ENCODE results near the gene SNPH. TPM values are rescaled to one million over a fixed set of nuclear protein-coding genes. Genes with fewer than 3 reads are reported as not detected.
A peak's percentile ranks its signal among the peaks of the same experiment; 100 is the strongest.

SNPH gene
- total and polyA plus RNA-seq, 7 experiments from 2014 or later, result 6.0 to 43.4 (median 16.7) TPM

DNA sequence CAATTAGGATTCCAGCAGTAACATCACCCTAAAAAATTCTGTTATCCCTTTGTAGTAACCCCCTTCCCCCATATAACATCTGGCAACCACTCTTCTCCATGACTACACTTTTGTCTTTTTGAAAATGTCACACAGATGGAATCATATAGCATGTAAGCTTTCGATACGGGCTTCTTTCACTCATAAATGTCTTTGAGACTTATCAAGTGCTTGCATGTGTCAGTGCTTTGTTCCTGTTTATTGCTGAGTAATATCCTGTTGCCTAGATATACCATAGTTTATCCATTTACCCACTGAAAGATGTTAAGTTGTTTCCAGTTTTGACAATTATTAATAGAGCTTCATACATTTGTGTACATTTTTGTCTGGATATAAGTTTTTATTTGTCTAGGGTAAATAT, 10.4 kb upstream of the SNPH start:
- Mint-ChIP-seq H3K27ac (no peak overlapping the region), H3K27me3 (peaks cover 0 to 35% (median under 1%) of the 10 kb centered on the region in 5 donors), H3K4me3 (no peak overlapping the region), H3K36me3 (peaks cover 0 to 4% (median 0%) of the 10 kb centered on the region in 5 donors), H3K9me3 (peaks cover 0 to 5% (median 2%) of the 10 kb centered on the region in 11 donors), H3K4me1 (peaks cover 8 to 20% (median 15%) of the 10 kb centered on the region in 7 donors)
- ChIA-PET POLR2A (interaction anchor here (0.8 to 2.5 kb wide), 2 partner anchors 8 to 14 kb away, joined by 3 to 8 read pairs; no protein-coding TSS in a partner anchor), CTCF (interaction anchor here (1.4 kb wide), 1 partner anchor 26 kb away, joined by 5 read pairs; no protein-coding TSS in a partner anchor)
- Histone ChIP-seq H3K27ac (ENCODE audit: low read depth, low read length) (no peak overlapping the region), H3K36me3 (ENCODE audit: control insufficient read depth in 2 of 3, insufficient read depth in 3 of 3, low read length in 3 of 3) (no peaks in the 10 kb centered on the region), H3K4me3 (ENCODE audit: low read length) (no peak overlapping the region), H3K27me3 (ENCODE audit: control insufficient read depth in 2 of 2, insufficient read depth in 2 of 2, low read length in 2 of 2) (peaks cover 0 to 8% of the 10 kb centered on the region in 2 donors), H3K9me3 (ENCODE audit: control insufficient read depth in 2 of 3, low read length in 3 of 3) (no peaks in the 10 kb centered on the region), H3K4me1 (ENCODE audit: control insufficient read depth in 2 of 2, insufficient read depth in 2 of 2, low read length in 2 of 2) (no peaks in the 10 kb centered on the region)
- ATAC-seq (no peak), DNase-seq (no peak)
- intact Hi-C loops (cut with micrococcal nuclease), result no loop called here

DNA sequence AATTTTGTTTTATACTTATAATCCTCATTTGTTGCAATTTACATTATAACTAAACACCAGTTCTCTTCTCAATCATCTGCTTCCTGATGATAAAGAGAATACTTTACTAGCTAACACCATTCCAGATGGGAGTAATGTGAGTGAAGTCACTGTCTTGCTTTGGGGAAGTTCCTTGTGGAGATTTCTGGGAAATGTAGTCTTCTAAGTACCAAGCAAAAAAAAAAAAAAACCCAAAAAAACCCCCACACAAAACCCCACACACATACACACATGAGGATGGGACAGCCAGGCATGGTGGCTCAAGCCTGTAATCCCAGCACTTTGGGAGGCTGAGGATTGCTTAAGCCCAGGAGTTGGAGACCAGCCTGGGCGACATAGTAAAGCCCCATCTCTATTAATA, 2.2 kb upstream of the SNPH start:
- DNase-seq, result no peak
- Mint-ChIP-seq H3K9me3 (peaks cover 0 to 9% (median 1%) of the 10 kb centered on the region in 11 donors), H3K27ac (peak overlapping the region in 8 of 9 donors; percentile 86 to 100 (median 96)), H3K4me3 (peak overlapping the region in 9 of 10 donors; percentile 56 to 95 (median 79)), H3K4me1 (peaks cover 22 to 62% (median 58%) of the 10 kb centered on the region in 7 donors), H3K36me3 (peaks cover 0 to 10% (median 3%) of the 10 kb centered on the region in 5 donors), H3K27me3 (peaks cover 0 to 9% (median 4%) of the 10 kb centered on the region in 5 donors)
- ChIA-PET POLR2A (interaction anchor here (0.9 to 6.0 kb wide), 5 partner anchors 9 to 38 kb away, joined by 3 to 74 read pairs (median 9); partner anchors contain the start of gene RAD21L1), CTCF (interaction anchor here (0.7 kb wide), 1 partner anchor 414 kb away, joined by 3 read pairs; no protein-coding TSS in a partner anchor)
- H3K9me3 ChIP-seq (ENCODE audit: control insufficient read depth in 2 of 3, low read length in 3 of 3), result no peaks in the 10 kb centered on the region
- no peaks in the 10 kb centered on the region for H3K27me3 ChIP-seq (ENCODE audit: control insufficient read depth in 2 of 2, insufficient read depth in 2 of 2, low read length in 2 of 2)
- H3K27ac ChIP-seq (ENCODE audit: low read depth, low read length), result peak overlapping the region; percentile 88
- H3K36me3 ChIP-seq (ENCODE audit: control insufficient read depth in 2 of 3, insufficient read depth in 3 of 3, low read length in 3 of 3), result peaks cover 0 to 4% (median 0%) of the 10 kb centered on the region in 3 experiments
- peaks cover 9 to 49% of the 10 kb centered on the region in 2 donors for H3K4me1 ChIP-seq (ENCODE audit: control insufficient read depth in 2 of 2, insufficient read depth in 2 of 2, low read length in 2 of 2)
- H3K4me3 ChIP-seq (ENCODE audit: low read length), result peak overlapping the region; percentile 13
- no peak for ATAC-seq
- intact Hi-C loops (cut with micrococcal nuclease), result no loop called here

DNA sequence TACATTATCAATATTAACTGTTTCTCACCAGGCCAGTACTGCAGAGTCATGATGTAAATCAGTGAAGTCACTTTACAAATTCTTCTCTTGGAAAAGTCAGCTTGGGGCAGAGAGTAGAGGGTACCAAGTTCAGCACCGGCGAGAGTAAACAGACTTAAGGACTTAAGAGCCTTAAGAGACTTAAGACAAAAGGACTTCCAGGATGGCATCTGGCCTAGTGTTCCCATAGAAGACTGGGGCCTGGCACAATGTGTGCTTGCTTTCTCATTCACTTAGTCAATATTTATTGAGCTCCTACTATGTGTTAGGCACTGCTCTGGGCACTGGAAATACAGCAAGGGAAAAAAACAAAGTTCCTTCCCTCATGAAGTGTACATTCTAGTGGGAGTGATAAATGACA, 1.4 kb upstream of the SNPH start:
- CTCF ChIA-PET, result interaction anchor here (0.6 to 0.7 kb wide), 2 partner anchors 48 to 51 kb away, joined by 3 read pairs; no protein-coding TSS in a partner anchor
- intact Hi-C loops (cut with micrococcal nuclease), result no loop called here

DNA sequence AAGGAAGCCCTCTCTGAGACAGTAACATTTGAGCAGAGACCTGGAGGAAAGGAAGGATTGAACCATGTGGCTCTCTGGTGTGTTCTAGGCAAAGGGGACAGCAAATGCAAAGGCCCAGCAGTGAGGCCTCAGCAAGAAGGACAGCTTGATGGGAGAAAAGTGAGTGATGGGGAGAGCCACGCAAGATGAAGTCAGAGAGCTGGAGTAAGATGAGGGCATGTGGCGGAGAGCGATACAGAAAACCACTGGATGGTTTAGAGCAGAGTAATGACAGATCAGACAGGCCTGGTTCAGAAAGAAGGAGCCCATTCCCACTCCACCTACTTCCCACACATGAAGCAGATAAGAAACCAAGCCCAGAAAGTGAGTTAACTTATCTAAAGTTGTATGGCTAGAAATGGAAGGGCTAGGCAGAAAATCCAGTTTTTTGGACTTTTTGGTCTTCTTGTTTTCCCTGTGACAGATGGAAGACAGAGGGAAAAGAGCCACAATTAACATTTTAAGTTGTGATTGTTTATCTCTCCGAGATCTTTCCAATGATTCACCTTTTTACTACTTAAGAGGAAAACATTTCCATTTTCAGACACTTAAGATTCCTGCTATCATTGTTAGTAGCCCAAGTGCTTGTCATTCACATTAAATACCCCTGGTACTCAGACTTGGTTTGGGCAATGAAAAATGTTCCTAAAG, 723 bp upstream of the SNPH start:
- H3K36me3 ChIP-seq (ENCODE audit: control insufficient read depth in 2 of 3, insufficient read depth in 3 of 3, low read length in 3 of 3), result peaks cover 0 to 15% (median 0%) of the 10 kb centered on the region in 3 experiments
- H3K4me3 ChIP-seq (ENCODE audit: low read length), result peak overlapping the region; percentile 66
- DNase-seq (no peak), ATAC-seq (no peak)
- H3K27ac Mint-ChIP-seq, result peak overlapping the region; percentile 77 to 100 (median 98)
- H3K27me3 Mint-ChIP-seq, result peaks cover 0 to 9% (median 4%) of the 10 kb centered on the region in 5 donors
- H3K27me3 ChIP-seq (ENCODE audit: control insufficient read depth in 2 of 2, insufficient read depth in 2 of 2, low read length in 2 of 2), result no peaks in the 10 kb centered on the region
- peaks cover 0 to 10% (median 4%) of the 10 kb centered on the region in 5 donors for H3K36me3 Mint-ChIP-seq
- peaks cover 0 to 9% (median 1%) of the 10 kb centered on the region in 11 donors for H3K9me3 Mint-ChIP-seq
- intact Hi-C loops (cut with micrococcal nuclease), result no loop called here
- H3K4me3 Mint-ChIP-seq, result peak overlapping the region; percentile 79 to 99 (median 93)
- ChIA-PET POLR2A (interaction anchor here (0.9 to 6.0 kb wide), 11 partner anchors 10 to 48 kb away, joined by 3 to 74 read pairs (median 8); partner anchors contain the start of gene RAD21L1), CTCF (interaction anchor here (0.6 to 0.9 kb wide), 4 partner anchors 11 to 52 kb away, joined by 3 to 4 read pairs (median 3); no protein-coding TSS in a partner anchor)
- H3K4me1 Mint-ChIP-seq, result peaks cover 22 to 77% (median 73%) of the 10 kb centered on the region in 7 donors
- no peaks in the 10 kb centered on the region for H3K9me3 ChIP-seq (ENCODE audit: control insufficient read depth in 2 of 3, low read length in 3 of 3)
- H3K4me1 ChIP-seq (ENCODE audit: control insufficient read depth in 2 of 2, insufficient read depth in 2 of 2, low read length in 2 of 2), result peaks cover 9 to 53% of the 10 kb centered on the region in 2 donors
- peak overlapping the region; percentile 88 for H3K27ac ChIP-seq (ENCODE audit: low read depth, low read length)

More for the DNA sequence above, 1.4 kb upstream of the SNPH start:
- H3K9me3 ChIP-seq (ENCODE audit: control insufficient read depth in 2 of 3, low read length in 3 of 3), result no peaks in the 10 kb centered on the region
- Mint-ChIP-seq H3K9me3 (peaks cover 0 to 9% (median 1%) of the 10 kb centered on the region in 11 donors), H3K4me1 (peaks cover 22 to 71% (median 67%) of the 10 kb centered on the region in 7 donors), H3K4me3 (peak overlapping the region; percentile 79 to 99 (median 93)), H3K27ac (peak overlapping the region; percentile 72 to 100 (median 98)), H3K27me3 (peaks cover 0 to 9% (median 4%) of the 10 kb centered on the region in 5 donors), H3K36me3 (peaks cover 0 to 10% (median 4%) of the 10 kb centered on the region in 5 donors)
- H3K4me1 ChIP-seq (ENCODE audit: control insufficient read depth in 2 of 2, insufficient read depth in 2 of 2, low read length in 2 of 2), result peaks cover 9 to 53% of the 10 kb centered on the region in 2 donors
- DNase-seq (no peak), ATAC-seq (no peak)
- peaks cover 0 to 11% (median 0%) of the 10 kb centered on the region in 3 experiments for H3K36me3 ChIP-seq (ENCODE audit: control insufficient read depth in 2 of 3, insufficient read depth in 3 of 3, low read length in 3 of 3)
- peak overlapping the region; percentile 88 for H3K27ac ChIP-seq (ENCODE audit: low read depth, low read length)
- POLR2A ChIA-PET, result interaction anchor here (1.1 to 6.0 kb wide), 7 partner anchors 10 to 39 kb away, joined by 3 to 74 read pairs (median 8); partner anchors contain the start of gene RAD21L1
- no peaks in the 10 kb centered on the region for H3K27me3 ChIP-seq (ENCODE audit: control insufficient read depth in 2 of 2, insufficient read depth in 2 of 2, low read length in 2 of 2)
- no peak overlapping the region for H3K4me3 ChIP-seq (ENCODE audit: low read length)

DNA sequence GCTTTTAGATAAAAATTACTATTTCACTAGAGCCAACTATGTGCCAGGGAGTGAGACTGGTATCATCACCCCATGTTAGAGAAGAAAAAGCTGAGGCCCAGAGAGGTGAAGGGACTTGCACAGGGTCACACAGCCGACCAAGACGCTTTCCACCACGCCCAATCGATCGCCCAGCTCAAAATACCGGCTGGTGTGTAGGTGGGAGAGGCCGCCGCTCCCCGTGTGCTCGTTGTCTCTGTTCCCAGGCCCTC, 253 bp upstream of the SNPH start:
- Mint-ChIP-seq H3K9me3 (peaks cover 0 to 9% (median 1%) of the 10 kb centered on the region in 11 donors), H3K27ac (peak overlapping the region; percentile 77 to 100 (median 98)), H3K4me3 (peak overlapping the region; percentile 79 to 99 (median 93)), H3K27me3 (peaks cover 0 to 6% (median 2%) of the 10 kb centered on the region in 5 donors), H3K4me1 (peaks cover 22 to 81% (median 76%) of the 10 kb centered on the region in 7 donors), H3K36me3 (peaks cover 0 to 10% (median 4%) of the 10 kb centered on the region in 5 donors)
- no peak for ATAC-seq
- DNase-seq, result no peak
- H3K4me1 ChIP-seq (ENCODE audit: control insufficient read depth in 2 of 2, insufficient read depth in 2 of 2, low read length in 2 of 2), result peaks cover 9 to 53% of the 10 kb centered on the region in 2 donors
- ChIA-PET POLR2A (interaction anchor here (0.7 to 6.0 kb wide), 11 partner anchors 10 to 127 kb away, joined by 3 to 74 read pairs (median 8); partner anchors contain the start of genes FKBP1A and RAD21L1), CTCF (interaction anchor here (0.6 to 1.2 kb wide), 4 partner anchors 11 to 47 kb away, joined by 3 to 5 read pairs (median 4); no protein-coding TSS in a partner anchor)
- no peaks in the 10 kb centered on the region for H3K27me3 ChIP-seq (ENCODE audit: control insufficient read depth in 2 of 2, insufficient read depth in 2 of 2, low read length in 2 of 2)
- H3K36me3 ChIP-seq (ENCODE audit: control insufficient read depth in 2 of 3, insufficient read depth in 3 of 3, low read length in 3 of 3), result peaks cover 0 to 19% (median 0%) of the 10 kb centered on the region in 3 experiments
- no peaks in the 10 kb centered on the region for H3K9me3 ChIP-seq (ENCODE audit: control insufficient read depth in 2 of 3, low read length in 3 of 3)
- peak overlapping the region; percentile 88 for H3K27ac ChIP-seq (ENCODE audit: low read depth, low read length)
- intact Hi-C loops (cut with micrococcal nuclease), result loop anchor here (1.0 to 2.0 kb wide), 14 partner anchors 15 to 433 kb away; partner anchors contain the start of genes PSMF1 (in 2 of the 2), FAM110A (in 1 of the 2), FKBP1A (in 1 of the 2) and NSFL1C (in 1 of the 2)
- peak overlapping the region; percentile 66 for H3K4me3 ChIP-seq (ENCODE audit: low read length)

DNA sequence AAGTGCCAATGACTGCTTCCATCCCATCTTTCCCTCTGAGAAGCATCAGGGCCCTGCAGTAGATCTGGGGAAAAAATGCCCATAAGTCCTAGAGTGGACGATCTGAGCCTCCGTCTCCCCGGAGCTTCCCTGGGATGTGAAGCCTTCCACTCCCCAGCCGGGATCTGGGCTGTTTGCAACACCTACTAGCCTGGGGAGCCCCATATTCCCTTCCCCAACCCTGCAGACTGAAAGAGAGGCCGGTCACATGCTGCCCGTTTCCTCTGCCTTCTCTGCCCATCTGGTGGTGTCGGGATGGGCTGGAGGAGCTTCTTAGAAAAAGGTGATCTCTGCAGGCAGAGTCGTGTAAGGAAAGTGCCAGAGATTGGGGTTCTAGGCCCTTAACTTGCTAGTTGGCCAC, 1.1 kb downstream of the SNPH start:
- H3K27me3 ChIP-seq (ENCODE audit: control insufficient read depth in 2 of 2, insufficient read depth in 2 of 2, low read length in 2 of 2), result no peaks in the 10 kb centered on the region
- Mint-ChIP-seq H3K4me3 (peak overlapping the region; percentile 76 to 99 (median 92)), H3K36me3 (peaks cover 0 to 13% (median 4%) of the 10 kb centered on the region in 5 donors), H3K27ac (peak overlapping the region in 8 of 9 donors; percentile 62 to 93 (median 82)), H3K4me1 (peaks cover 26 to 93% (median 89%) of the 10 kb centered on the region in 7 donors), H3K9me3 (peaks cover 0 to 8% (median 1%) of the 10 kb centered on the region in 11 donors), H3K27me3 (peaks cover 0 to 4% (median 0%) of the 10 kb centered on the region in 5 donors)
- H3K27ac ChIP-seq (ENCODE audit: low read depth, low read length), result peak overlapping the region; percentile 88
- POLR2A ChIA-PET, result interaction anchor here (0.6 to 6.0 kb wide), 8 partner anchors 8 to 1470 kb away, joined by 4 to 74 read pairs (median 8); no protein-coding TSS in a partner anchor
- H3K36me3 ChIP-seq (ENCODE audit: control insufficient read depth in 2 of 3, insufficient read depth in 3 of 3, low read length in 3 of 3), result peaks cover 0 to 22% (median 0%) of the 10 kb centered on the region in 3 experiments
- intact Hi-C loops (cut with micrococcal nuclease), result loop anchor here (2.0 kb wide), 5 partner anchors 20 to 148 kb away; partner anchors contain the start of gene PSMF1 (in 1 of the 2)
- CTCF ChIA-PET, result interaction anchor here (0.9 to 1.2 kb wide), 2 partner anchors 19 to 54 kb away, joined by 3 to 5 read pairs; no protein-coding TSS in a partner anchor
- ATAC-seq (no peak), DNase-seq (no peak)
- no peaks in the 10 kb centered on the region for H3K9me3 ChIP-seq (ENCODE audit: control insufficient read depth in 2 of 3, low read length in 3 of 3)
- H3K4me1 ChIP-seq (ENCODE audit: control insufficient read depth in 2 of 2, insufficient read depth in 2 of 2, low read length in 2 of 2), result peaks cover 9 to 62% of the 10 kb centered on the region in 2 donors
- peak overlapping the region; percentile 66 for H3K4me3 ChIP-seq (ENCODE audit: low read length)
